Measurements from ENCODE around the gene KIF22.

Gene KIF22

DNA sequence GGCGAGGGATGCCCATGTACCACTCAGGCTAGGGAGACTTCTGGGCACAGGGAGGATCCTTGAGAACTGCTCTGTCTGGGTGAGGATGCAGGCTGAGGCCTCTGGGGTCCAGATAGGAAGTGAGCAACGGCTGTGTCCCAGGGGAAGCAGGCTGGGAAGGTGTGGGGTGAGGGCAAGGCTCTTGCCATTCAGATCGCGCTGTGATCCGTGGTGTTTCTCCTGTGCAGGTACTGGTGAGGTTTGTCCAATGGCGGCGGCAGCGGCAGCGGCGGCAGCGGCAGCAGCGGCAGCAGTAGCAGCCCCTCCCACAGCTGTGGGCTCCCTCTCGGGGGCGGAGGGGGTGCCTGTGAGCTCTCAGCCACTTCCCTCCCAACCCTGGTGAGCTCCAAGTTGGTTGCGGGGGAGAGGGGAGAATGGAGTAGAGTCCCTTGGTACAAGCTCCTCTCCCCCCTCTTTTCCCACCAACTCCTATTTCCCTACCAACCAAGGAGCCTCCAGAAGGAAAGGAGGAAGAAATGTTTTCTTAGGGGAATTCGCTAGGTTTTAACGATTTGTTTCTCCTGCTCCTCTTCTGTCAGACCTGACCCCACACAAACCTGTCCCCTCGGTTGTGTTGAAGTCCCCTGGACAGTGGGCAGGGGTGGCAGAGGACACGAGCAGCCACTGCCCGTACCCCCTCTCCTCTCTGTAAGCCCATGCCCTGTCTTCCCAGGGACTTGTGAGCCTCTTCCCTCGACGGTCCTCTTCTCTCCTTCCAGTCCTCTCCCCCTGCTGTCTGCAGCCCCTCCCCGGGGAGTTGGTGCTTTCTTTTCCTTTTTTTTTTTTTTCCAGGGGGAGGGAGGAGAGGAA lies 19.5 kb downstream of the KIF22 start:
- no peak for DNase-seq (ENCODE audit: extremely low spot score)
- ChIA-PET CTCF (interaction anchor here (0.7 to 1.4 kb wide), 3 partner anchors 20 to 1143 kb away, joined by 3 to 6 read pairs (median 3); partner anchors contain the start of gene KIF22), POLR2A (interaction anchor here (0.7 to 1.9 kb wide), 4 partner anchors 20 to 255 kb away, joined by 3 to 5 read pairs (median 4); partner anchors contain the start of genes ALDOA, KIF22 and TMEM219)
- TF ChIP-seq FOXK2 (IDR thresholded peaks at IDR 0.05) = no peak
- TF ChIP-seq SP1 (IDR thresholded peaks at IDR 0.05) = no peak
- no peak for TF ChIP-seq HDGF (IDR thresholded peaks at IDR 0.05; ENCODE audit: borderline replicate concordance)
- TF ChIP-seq, protein P1, sequence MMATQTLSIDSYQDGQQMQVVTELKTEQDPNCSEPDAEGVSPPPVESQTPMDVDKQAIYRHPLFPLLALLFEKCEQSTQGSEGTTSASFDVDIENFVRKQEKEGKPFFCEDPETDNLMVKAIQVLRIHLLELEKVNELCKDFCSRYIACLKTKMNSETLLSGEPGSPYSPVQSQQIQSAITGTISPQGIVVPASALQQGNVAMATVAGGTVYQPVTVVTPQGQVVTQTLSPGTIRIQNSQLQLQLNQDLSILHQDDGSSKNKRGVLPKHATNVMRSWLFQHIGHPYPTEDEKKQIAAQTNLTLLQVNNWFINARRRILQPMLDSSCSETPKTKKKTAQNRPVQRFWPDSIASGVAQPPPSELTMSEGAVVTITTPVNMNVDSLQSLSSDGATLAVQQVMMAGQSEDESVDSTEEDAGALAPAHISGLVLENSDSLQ (IDR thresholded peaks at IDR 0.05) = no peak
- no peak for TF ChIP-seq BHLHE40 (IDR thresholded peaks at IDR 0.05; ENCODE audit: borderline replicate concordance)
- no peak for TF ChIP-seq CTBP1 (IDR thresholded peaks at IDR 0.05; ENCODE audit: borderline replicate concordance)
- no peak for TF ChIP-seq ZNF384 (IDR thresholded peaks at IDR 0.05)
- TF ChIP-seq TARDBP (IDR thresholded peaks at IDR 0.05) = no peak
- no peak for TF ChIP-seq LEF1 (IDR thresholded peaks at IDR 0.05; ENCODE audit: borderline replicate concordance)
- TF ChIP-seq FOXM1 (IDR thresholded peaks at IDR 0.05; ENCODE audit: borderline replicate concordance) = no peak
- no peak for TF ChIP-seq SUZ12 (IDR thresholded peaks at IDR 0.05)
- TF ChIP-seq FOXA1 (IDR thresholded peaks at IDR 0.05) = no peak

- ChIA-PET CTCF (interaction anchor here (1.0 to 1.4 kb wide), 3 partner anchors 38 to 1175 kb away, joined by 3 to 6 read pairs (median 4); no protein-coding TSS in a partner anchor), POLR2A (interaction anchor here (0.7 to 10.8 kb wide), 9 partner anchors 6 to 192 kb away, joined by 3 to 176 read pairs (median 5); partner anchors contain the start of genes KIF22, MAZ and TAOK2)
- DNase-seq (ENCODE audit: extremely low spot score) = no peak
- TF ChIP-seq FOXM1 (IDR thresholded peaks at IDR 0.05; ENCODE audit: borderline replicate concordance) (no peak), BHLHE40 (IDR thresholded peaks at IDR 0.05; ENCODE audit: borderline replicate concordance) (no peak), ARNT (IDR thresholded peaks at IDR 0.05) (no peak), FOXK2 (IDR thresholded peaks at IDR 0.05) (no peak), SUZ12 (IDR thresholded peaks at IDR 0.05) (no peak), LEF1 (IDR thresholded peaks at IDR 0.05; ENCODE audit: borderline replicate concordance) (no peak), ELF4 (IDR thresholded peaks at IDR 0.05) (no peak), NFRKB (IDR thresholded peaks at IDR 0.05) (no peak), ZNF384 (IDR thresholded peaks at IDR 0.05) (no peak), HDGF (IDR thresholded peaks at IDR 0.05; ENCODE audit: borderline replicate concordance) (no peak), CTBP1 (IDR thresholded peaks at IDR 0.05; ENCODE audit: borderline replicate concordance) (no peak), FOXA1 (IDR thresholded peaks at IDR 0.05) (no peak), TARDBP (IDR thresholded peaks at IDR 0.05) (no peak), SP1 (IDR thresholded peaks at IDR 0.05) (no peak), L3MBTL2 (conservative IDR thresholded peaks at IDR 0.05) (no peak)
- TF ChIP-seq, protein P1 (IDR thresholded peaks at IDR 0.05) = no peak
Observed at GRCh38 chr16:29810699-29811169, 20.2 kb downstream of the KIF22 start.

GRCh38 chr16:29811170-29811895 lies 20.8 kb downstream of the KIF22 start:
- ChIA-PET POLR2A (interaction anchor here (0.8 to 10.8 kb wide), 9 partner anchors 7 to 242 kb away, joined by 3 to 176 read pairs (median 4); partner anchors contain the start of genes KIF22, MAZ and TAOK2), CTCF (interaction anchor here (0.8 to 1.4 kb wide), 5 partner anchors 37 to 1175 kb away, joined by 3 to 6 read pairs (median 3); no protein-coding TSS in a partner anchor)
- TF ChIP-seq FOXK2 (IDR thresholded peaks at IDR 0.05) = no peak
- TF ChIP-seq FOXM1 (IDR thresholded peaks at IDR 0.05; ENCODE audit: borderline replicate concordance) = no peak
- TF ChIP-seq SP1 (IDR thresholded peaks at IDR 0.05) = no peak
- no peak for TF ChIP-seq NFRKB (IDR thresholded peaks at IDR 0.05)
- no peak for TF ChIP-seq HDGF (IDR thresholded peaks at IDR 0.05; ENCODE audit: borderline replicate concordance)
- no peak for TF ChIP-seq CTBP1 (IDR thresholded peaks at IDR 0.05; ENCODE audit: borderline replicate concordance)
- TF ChIP-seq ELF4 (IDR thresholded peaks at IDR 0.05) = no peak
- TF ChIP-seq ZNF384 (IDR thresholded peaks at IDR 0.05) = no peak
- TF ChIP-seq ARNT (IDR thresholded peaks at IDR 0.05) = no peak
- peak; percentile 93 for DNase-seq (ENCODE audit: extremely low spot score)

DNA sequence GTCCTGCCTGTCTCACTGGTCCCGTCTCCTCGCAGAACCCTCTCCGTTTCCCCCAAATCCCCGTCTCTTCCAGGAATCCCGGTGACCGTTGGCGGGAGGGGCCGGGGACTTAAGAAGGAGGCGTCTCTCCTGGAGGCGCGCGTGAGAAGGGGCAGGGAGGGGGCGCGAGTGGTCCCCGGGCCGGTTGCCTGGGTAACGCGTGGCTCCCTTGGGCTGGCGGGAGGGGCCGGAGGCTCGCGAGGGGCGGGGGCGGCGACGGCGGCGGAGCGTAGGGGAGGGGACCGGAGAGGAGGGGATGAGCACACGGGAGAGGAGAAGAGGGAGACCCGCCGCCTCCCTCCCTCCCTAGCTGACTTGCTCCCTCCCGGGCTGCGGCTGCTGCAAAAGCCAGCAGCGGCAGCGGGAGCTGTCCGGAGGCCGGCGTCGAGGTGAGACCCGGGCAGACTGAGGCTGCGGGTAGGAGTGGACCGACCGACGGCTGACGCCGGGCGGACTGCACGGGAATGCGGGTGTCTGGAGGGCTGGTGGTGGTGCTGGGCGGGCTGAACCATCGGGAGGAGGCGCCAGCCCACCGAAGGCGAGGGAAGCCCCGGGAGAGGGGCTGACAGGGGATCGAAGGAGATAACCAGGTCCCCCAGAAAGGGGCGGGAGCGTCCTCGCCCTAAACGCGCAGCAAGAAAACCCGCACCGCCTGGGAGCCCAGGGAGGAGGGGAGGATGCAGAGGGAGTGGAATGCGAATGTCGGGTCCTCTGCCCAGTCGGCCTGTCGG lies 21.5 kb downstream of the KIF22 start, which contains the start of gene PRRT2:
TSS of gene PRRT2 (plus strand) at position 298 of the 770 bp plus-strand sequence. CDS start 862 bp downstream, outside the sequence.
- DNase-seq (ENCODE audit: extremely low spot score) = peak; percentile 53
- ChIA-PET POLR2A (interaction anchor here (0.8 to 10.8 kb wide), 8 partner anchors 8 to 241 kb away, joined by 3 to 176 read pairs (median 5); partner anchors contain the start of genes KIF22, MAZ and TAOK2), CTCF (interaction anchor here (0.8 to 1.4 kb wide), 4 partner anchors 37 to 1174 kb away, joined by 3 to 6 read pairs (median 4); no protein-coding TSS in a partner anchor)
- TF ChIP-seq SP1 (IDR thresholded peaks at IDR 0.05) (no peak), ZNF384 (IDR thresholded peaks at IDR 0.05) (no peak), SUZ12 (IDR thresholded peaks at IDR 0.05) (no peak), CTBP1 (IDR thresholded peaks at IDR 0.05; ENCODE audit: borderline replicate concordance) (no peak), L3MBTL2 (conservative IDR thresholded peaks at IDR 0.05) (no peak), FOXK2 (IDR thresholded peaks at IDR 0.05) (no peak), HDGF (IDR thresholded peaks at IDR 0.05; ENCODE audit: borderline replicate concordance) (no peak), ARNT (IDR thresholded peaks at IDR 0.05) (no peak), NFRKB (IDR thresholded peaks at IDR 0.05) (no peak), FOXM1 (IDR thresholded peaks at IDR 0.05; ENCODE audit: borderline replicate concordance) (no peak), LEF1 (IDR thresholded peaks at IDR 0.05; ENCODE audit: borderline replicate concordance) (no peak), FOXA1 (IDR thresholded peaks at IDR 0.05) (no peak), BHLHE40 (IDR thresholded peaks at IDR 0.05; ENCODE audit: borderline replicate concordance) (no peak), ELF4 (IDR thresholded peaks at IDR 0.05) (no peak), TARDBP (IDR thresholded peaks at IDR 0.05) (no peak)
- TF ChIP-seq, protein P1 (IDR thresholded peaks at IDR 0.05) = no peak
